ENCODE data around the gene ADCYAP1R1.

Gene ADCYAP1R1

DNA sequence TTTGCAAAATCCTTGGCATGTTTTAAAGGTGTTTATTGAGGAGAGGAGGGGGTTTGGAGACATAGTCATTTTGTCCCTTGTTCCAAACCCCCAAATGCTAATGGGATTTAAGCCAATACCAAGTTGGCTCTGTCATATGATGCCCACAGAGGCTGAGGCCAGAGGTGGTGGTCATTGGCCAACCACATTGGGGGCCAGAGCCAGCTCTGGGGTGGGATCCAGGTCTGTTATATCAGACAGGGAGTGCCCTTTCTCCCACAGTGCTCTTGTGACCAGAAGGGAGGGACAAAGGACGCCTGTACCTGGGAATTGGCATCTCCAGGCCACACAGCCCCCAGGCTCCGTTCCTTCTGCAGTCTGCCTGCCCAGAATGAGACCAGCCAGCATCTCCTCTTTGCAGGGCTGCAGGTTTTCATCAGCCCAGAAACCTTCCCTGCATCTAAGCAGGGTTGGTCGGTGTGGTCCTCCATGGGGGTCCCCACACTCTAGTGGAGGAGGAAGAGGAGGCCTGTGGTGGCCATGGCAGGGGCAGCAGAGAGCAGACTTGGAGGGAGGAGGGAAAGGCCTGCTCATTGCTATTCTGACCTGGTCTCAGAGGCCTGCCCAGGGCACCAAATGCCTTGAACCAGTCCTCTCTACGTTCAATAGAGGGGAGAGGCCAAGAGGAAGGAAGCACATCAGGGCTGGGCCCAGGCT is 17.9 kb downstream of the ADCYAP1R1 start:
- no peak for DNase-seq

DNA sequence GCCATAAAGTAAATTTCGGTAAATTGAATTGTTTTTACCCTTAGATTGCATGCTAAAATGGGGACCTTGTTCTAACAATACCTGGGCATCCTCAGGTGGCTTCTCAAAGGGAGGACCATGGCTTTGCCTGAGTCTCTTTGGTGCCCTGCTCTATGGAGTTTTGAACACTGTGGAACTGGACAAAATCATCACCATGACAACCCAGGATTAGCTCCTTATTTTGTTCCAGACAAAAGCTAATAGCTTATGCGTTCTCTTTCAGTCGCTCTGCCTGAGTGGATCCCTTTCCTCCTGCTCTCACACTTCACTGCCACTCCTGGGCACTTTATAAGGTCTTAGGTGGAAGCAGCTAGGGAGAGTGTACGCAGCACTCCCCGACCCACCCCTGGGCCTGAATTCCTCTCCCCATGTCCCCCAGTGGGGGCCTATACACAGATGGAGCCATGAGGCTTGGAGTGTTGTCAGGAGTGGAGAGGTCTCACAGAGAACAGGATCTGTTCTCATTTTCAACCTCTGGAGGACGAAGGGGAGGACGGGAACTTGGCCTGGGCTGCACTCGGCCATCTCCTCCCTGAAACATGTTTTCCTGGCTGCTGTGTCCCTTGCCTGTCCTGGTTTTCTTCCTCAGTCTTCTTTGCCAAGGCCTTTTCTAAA is 19.0 kb downstream of the ADCYAP1R1 start:
- DNase-seq: no peak

DNA sequence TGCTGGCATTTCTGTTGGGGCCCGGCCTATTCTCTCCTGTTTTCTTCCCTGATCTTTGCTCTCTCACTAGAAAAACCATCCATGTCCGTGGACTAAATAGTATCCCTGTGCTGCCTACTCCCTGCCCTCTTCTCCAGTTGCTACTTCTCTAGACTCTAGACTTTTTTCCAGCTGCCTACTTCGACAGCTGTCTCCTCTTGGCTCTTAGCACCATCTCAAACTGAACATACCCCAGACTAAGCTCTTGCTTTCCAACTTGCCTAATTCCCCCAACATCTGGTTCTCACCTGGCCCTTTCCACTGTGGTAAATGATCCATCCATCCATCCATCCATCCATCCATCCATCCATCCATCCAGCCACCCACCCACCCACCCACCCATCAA is 19.5 kb downstream of the ADCYAP1R1 start:
- DNase-seq: no peak

DNA sequence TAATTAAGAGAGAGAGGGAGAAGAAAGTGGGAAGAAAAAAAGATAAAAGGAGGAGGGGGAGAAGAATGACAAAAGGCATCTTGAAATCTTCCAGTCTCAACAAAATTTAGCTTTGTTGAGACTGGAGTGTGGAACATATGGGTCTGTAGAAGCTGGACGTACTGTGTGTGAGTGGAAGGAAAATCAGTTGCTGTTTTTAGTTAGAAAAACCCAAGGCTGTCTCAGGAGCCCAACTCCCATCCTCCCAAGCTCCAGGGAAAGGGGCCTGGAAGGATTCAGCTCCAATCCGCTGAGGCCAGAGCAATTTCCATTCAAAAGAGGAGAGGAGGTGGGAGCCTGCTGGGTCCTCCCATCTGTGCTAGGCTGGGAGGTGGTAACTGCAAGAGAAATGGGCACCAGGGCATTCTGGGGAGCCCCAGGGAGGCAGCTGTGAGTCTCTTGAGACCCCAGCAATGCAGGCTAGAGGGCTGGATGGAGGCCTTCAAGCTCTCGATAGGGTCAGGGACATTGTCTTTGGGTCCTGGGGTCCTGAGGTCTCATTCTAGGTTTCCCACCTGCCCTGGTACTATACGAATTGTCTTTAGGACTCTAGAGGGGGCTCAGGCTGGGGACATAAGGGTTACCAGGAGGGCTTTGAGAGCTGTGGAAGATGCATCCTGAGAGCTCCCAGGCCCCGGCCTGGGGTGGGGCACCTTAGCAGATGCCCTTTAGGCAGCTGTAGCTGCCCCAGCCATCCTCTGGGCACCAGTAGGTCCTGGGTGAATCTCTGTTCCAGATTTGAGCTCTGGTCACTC is 21.4 kb downstream of the ADCYAP1R1 start:
- no peak for DNase-seq

GRCh38 chr7:31074120-31074383 is 21.9 kb downstream of the ADCYAP1R1 start:
- no peak for DNase-seq

DNA sequence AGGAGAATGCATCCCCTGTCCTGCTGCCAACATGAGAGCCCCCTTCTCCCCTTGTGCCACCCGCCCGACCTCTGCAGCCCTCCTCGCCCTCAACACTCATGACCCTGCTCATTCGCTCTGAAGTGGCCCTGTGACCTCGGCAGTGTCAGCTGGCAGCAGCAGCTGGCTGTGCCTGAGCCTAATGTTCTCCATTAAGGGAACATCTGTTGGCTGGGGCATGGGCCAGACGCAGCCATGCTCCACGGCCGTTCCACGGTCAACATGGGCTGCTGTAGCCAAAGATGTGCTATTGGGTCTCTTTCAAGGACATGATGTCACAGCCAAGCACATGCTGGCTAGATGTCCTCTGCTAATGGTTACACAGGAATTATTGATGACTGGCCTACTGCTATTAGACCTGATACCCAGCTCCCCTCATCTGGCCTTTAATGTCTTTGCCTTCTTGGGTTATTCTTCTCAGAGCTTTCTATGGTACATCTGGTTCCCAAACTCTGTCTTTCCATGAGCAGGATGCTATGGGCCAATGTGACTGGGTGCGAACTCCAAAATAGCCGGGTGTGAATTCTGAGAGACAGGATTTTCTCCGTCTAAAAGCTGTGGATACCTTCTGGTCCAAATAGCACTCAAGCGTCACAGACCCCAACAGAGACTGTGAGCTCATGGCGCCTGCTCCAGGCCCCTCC is 22.4 kb downstream of the ADCYAP1R1 start:
- no peak for DNase-seq

DNA sequence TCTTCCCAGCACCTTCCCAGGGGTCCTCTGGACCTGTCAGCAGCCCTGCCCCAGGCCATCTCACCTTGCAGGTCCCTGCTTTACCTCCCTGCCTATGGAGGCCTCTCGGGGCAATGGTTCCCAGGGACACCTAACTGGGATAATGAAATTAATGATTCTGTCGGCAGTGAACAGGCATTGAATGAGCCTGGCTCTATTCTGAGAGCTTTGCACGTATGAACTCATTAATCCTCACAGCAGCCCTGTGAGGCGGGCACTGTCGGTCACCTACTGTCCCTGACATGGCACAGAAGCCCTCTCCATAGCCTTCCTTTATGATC is 22.9 kb downstream of the ADCYAP1R1 start:
- DNase-seq: no peak

- DNase-seq: no peak
These were observed 23.9 kb downstream of the ADCYAP1R1 start for GRCh38 chr7:31076051-31076450.

DNA sequence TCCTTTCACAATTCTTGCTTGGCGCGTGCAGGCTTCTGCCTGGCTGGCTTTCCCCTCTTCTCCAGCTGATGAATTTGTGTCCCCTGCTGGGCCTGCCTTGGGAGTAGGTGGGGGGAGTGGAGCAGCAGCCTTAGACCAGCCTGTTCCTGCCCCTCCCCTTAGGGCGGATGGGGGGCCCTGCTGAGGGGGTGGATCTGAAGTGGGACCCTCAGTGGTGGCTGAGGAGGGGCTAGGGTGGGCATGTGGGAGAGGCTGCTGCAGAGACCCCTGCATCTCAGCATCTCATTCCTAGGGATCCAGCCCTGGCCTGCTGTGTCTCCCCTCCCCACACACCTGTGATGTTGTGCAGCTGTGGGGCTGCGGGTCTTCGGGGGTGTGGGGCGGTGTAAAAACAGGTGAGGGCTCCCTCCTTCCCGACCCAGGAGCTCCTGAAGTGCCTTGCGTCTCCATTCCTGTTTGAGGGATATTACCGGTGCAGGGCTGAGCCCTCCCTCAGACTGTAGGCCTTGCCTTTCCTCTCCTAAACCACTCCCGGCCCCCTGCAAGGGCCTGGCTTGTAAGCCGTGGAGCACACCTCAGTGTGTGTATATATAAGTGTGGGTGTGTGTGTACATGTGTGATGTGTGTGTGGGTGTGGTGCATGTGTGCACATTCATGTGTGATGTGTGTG is 24.7 kb downstream of the ADCYAP1R1 start:
- DNase-seq: no peak

GRCh38 chr7:31077484-31078362 is 25.6 kb downstream of the ADCYAP1R1 start:
- no peak for DNase-seq

DNA sequence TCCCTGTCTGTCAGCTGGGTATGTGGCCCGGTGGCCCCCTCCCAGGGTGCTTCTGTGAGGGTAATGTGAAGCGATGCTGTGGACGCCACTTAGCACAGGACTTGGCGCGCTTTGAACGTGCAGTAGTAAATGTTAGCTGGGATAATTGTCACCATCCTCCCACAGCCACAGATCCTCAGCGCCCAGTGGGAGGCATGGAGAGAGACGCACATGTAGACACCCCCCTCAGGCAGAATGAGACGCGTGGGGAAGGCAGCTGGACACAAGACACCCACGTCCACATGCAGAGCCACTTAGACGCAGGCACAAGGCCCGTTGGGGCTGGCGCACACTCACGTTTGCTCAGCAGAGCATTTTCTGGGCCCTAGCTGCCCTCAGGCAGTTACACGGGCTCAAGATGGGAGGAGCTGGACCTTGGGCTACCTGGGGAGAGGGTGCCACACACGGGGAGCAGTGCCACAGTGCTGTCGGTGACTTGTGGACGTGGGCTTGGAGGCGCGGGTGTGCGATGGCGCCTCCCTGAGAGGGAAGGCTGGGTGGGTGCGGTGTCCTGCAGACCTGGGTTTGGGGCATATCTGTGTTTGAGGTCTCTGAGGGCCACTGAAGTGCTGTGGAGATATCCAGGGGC is 26.4 kb downstream of the ADCYAP1R1 start:
- DNase-seq: no peak

DNA sequence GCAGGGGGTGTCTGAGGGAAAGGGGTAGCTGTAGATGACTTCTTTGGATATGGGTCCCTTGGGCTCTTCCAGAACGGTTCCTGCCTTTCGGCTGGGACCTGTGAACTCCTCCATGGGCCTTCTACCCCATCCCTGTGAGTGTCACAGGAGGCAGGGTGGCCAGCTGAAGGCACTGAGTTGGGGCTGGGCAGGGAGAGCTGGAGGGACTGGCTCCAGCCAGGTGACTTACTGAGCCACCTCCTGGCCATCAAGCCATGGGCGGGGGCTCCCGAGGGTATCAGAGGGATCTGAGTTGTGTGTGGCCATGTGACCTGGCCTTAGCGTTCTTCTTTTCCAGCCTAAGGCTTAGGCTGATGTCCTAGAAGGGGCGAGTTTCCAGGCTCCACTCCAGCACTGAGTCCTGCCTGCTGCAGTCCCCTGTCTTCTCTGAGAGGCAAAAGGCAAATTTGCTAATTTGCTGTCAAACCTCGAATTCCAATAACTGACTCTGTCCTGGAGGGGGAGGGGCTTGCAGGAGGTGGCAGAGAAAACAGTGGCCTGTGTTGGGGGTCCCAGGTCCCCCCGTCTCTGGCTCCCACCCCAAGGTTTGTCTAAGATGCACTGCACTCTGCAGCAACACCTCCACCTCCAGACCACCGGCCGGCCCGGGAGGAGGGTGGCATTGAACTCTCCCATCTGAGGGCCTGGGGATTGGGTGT is 27.2 kb downstream of the ADCYAP1R1 start:
- no peak for DNase-seq

DNA sequence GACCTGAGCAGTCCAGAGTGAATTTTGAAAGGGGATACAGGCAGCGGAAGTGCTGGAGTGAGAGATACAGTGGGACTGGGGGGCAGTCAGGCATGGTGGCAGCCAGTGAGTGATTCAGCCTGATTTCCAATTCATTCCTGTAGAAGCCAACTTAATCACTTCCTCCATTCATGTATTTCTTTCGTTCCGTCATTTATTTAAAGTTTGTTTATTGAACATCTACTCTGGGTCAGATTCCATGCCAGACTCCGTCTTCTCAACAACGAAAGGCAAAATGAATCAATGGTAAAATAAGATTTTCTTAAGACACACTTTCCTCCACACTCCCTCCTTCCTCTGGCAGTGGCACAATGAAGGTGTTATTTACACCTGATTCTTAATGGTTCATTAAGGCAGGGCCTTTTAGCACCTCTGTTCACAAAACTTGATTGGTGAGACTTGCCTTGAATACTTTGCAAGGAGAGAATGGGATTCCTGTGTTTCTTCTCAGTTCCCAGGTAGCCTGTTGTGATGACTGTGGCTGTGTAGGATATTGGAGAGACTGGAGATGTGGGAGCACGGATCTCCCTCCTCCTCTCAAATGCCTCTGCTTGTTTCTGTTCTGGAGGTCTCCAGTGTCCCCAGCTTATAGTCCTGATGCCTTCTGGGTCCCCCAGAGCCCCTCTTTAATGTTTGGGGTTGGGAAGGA is 27.9 kb downstream of the ADCYAP1R1 start:
- DNase-seq: no peak

GRCh38 chr7:31080763-31081162 is 28.7 kb downstream of the ADCYAP1R1 start:
- DNase-seq: no peak

- no peak for DNase-seq
These were observed 29.9 kb downstream of the ADCYAP1R1 start for GRCh38 chr7:31082017-31082416.

DNA sequence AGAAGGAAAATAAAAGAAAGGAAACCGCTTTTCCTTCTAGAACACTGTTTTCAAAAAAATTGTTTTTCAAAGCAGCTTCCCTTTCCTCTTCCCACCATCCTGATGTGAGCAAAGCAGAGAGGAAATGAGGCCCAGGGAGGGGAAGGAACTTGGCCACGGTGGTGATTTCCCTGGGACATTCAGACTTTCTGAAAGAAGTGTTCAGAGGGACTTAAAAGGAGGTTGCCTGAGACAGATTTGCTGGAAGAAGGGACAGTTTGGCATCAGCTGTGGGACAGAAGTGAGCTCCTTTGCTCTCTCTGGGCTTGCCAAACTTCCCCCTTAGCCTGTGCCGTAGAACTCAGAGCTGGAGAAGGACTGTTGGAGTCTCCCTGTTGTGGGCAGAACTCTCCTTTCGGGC is 30.3 kb downstream of the ADCYAP1R1 start:
- DNase-seq: no peak

DNA sequence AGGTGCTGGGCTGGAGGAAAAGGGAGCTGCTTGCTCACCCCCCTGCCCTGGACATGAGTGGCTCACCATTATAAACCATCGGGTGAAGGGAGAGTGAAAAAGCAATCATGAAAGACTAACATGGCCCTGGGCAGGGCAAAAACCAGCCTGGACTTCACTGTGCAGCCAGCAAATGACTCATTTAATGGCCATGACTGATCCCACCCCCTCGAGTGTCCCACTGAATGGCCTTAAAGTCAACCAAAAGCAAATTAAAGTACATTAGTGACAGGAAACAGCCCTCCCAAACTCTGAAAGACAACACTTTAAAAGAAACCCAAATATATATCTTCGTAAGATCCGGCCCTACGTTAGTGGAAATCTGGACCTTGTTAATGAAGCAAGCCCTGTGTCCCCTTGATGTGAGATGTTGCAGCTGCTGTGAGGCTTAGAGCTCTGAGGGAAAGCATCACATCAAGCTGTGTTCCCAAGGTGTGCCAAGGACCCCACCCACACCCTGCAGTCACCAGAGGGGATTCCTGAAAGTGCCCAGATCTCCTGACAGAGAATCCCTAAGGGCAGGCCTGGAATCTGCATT is 31.2 kb downstream of the ADCYAP1R1 start:
- DNase-seq: no peak

DNA sequence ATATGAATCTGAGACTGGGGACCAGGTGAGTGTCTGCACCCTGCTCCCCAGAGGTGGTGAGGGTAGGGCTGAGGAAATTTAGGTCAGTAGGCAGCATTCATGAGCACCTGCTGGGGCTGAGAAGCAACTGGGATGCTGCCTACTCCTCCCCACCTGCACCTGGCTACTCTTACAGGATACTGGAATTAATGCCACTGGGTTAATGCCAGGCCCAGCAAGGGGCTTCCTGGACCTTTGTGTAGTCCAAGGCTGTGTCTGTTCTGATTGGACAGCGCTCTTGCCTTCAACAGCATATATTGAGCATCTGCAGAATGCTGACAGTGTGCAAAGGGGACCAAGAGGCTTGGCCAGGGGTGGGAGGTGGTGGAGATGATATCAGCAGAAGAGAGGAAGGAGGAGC is 32.1 kb downstream of the ADCYAP1R1 start:
- no peak for DNase-seq

DNA sequence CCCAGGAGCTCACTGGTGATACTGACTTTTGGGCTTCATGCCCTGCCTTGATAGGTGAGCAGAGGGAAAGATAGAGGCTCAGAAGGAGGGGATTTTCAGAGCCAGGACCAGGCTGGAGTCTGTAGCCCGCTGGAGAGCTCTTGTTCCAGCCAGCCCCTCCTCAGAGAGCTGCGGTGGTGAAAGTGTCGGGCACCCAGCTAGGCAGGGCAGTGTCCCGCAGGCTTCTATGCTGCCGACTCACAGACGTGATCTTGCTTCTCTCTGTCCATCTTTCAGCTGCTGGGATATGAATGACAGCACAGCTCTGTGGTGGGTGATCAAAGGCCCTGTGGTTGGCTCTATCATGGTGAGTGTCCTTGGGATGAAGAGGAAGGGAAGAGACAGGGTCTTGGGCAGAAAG is 35.2 kb downstream of the ADCYAP1R1 start:
- DNase-seq: no peak

- DNase-seq: no peak
These were observed 39.9 kb downstream of the ADCYAP1R1 start for GRCh38 chr7:31091924-31092434.

Measured in NCI-H69 (cell line).